HFFc6 (cell line): ENCODE measurements around the gene CAV3. TPM values are rescaled to one million over a fixed set of nuclear protein-coding genes. Genes with fewer than 3 reads are reported as not detected.
"Not testable (repeated sequence)": the region's sequence is repeated elsewhere in the genome, so short reads cannot be mapped to it uniquely, and the experiment has no call there.

Experiments
- DNase-seq: peaks from one replicate; pipeline ENCODE4 v3.0.0-alpha.2; 2018
- H3K27ac Mint-ChIP-seq: 2 replicates; pipeline ENCODE4 v1.8.0; 2020; ENCODE audit warnings: mild to moderate bottlenecking, mixed read lengths
- H3K27me3 Mint-ChIP-seq: 2 replicates; pipeline ENCODE4 v1.8.0; 2021; ENCODE audit warnings: mild to moderate bottlenecking, moderate library complexity, mixed read lengths; ENCODE audit not compliant: insufficient read depth
- H3K36me3 Mint-ChIP-seq: 2 replicates; pipeline ENCODE4 v1.8.0; 2021; ENCODE audit warnings: low read depth, mixed read lengths
- H3K4me1 Mint-ChIP-seq: 2 replicates; pipeline ENCODE4 v1.8.0; 2020; ENCODE audit warnings: low read depth, mixed read lengths
- H3K4me3 Mint-ChIP-seq: 2 replicates; pipeline ENCODE4 v1.8.0; 2020; ENCODE audit warnings: mild to moderate bottlenecking, moderate library complexity, mixed read lengths
- H3K9me3 Mint-ChIP-seq: 2 replicates; pipeline ENCODE4 v1.8.0; 2020; ENCODE audit warnings: mild to moderate bottlenecking, mixed read lengths
- total RNA-seq, 6 experiments: library from RNA; stranded (reverse); fragmentation: NEBNext Ultra II Directional; extraction: Animal tissue kit (Norgen Biotek cat#: 25700); gene quantifications; 2 replicates in 1 of 6; 3 replicates in 5 of 6; pipeline ENCODE4 v1.2.3, GENCODE V29; 2021
- TF ChIP-seq, protein P1 (sequence below): fragments of 200-600 bp; sonication (generic); IDR thresholded peaks from 2 replicates; pipeline ENCODE4 v1.5.0; 2021; ENCODE audit warnings: antibody characterized with exemption, mild to moderate bottlenecking

Gene CAV3
- total RNA-seq, 6 experiments from 2014 or later: 0.25 TPM; not detected in 5

DNA sequence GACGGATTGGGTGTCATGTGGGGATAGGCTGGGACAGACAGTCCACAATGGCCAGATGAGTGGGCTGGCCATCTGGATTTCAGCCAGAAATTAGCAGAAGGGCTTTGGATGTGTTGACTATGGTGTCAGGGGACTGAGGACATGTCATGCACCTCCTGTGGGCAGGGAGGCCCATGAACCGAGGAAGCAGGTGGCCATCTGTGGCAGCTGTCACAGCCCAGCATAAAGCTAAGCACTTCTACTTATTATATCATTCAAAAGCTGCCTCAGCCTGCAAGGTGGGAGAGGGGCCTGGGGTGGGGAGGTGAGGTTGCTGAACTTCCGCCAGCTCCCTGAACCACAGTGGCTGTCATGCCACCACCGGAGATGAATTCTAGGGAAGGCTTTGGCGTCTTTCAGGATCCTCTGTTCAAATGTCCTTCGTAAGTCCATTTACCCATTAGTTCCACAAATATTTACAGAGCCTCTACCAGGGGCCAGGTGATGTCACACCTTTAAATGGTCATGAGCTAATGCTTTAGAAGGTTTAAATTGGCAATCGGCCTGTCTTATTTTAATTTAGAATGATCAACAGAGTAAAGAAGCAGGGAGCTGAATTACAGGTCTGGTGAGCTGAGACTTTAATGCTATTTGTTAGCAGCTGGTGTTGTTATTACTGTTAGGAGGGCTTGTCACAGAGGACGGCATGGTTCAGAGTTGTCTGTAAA is 23.6 kb upstream of the CAV3 start:
- no peak for DNase-seq
- Mint-ChIP-seq H3K9me3 (peaks cover 24% of the 10 kb centered on the region), H3K27me3 (peaks cover 5% of the 10 kb centered on the region), H3K36me3 (peaks cover 9% of the 10 kb centered on the region), H3K4me1 (peaks cover 14% of the 10 kb centered on the region), H3K4me3 (no peak overlapping the region), H3K27ac (no peak overlapping the region)
- TF ChIP-seq, protein P1, sequence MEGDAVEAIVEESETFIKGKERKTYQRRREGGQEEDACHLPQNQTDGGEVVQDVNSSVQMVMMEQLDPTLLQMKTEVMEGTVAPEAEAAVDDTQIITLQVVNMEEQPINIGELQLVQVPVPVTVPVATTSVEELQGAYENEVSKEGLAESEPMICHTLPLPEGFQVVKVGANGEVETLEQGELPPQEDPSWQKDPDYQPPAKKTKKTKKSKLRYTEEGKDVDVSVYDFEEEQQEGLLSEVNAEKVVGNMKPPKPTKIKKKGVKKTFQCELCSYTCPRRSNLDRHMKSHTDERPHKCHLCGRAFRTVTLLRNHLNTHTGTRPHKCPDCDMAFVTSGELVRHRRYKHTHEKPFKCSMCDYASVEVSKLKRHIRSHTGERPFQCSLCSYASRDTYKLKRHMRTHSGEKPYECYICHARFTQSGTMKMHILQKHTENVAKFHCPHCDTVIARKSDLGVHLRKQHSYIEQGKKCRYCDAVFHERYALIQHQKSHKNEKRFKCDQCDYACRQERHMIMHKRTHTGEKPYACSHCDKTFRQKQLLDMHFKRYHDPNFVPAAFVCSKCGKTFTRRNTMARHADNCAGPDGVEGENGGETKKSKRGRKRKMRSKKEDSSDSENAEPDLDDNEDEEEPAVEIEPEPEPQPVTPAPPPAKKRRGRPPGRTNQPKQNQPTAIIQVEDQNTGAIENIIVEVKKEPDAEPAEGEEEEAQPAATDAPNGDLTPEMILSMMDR: no peak

DNA sequence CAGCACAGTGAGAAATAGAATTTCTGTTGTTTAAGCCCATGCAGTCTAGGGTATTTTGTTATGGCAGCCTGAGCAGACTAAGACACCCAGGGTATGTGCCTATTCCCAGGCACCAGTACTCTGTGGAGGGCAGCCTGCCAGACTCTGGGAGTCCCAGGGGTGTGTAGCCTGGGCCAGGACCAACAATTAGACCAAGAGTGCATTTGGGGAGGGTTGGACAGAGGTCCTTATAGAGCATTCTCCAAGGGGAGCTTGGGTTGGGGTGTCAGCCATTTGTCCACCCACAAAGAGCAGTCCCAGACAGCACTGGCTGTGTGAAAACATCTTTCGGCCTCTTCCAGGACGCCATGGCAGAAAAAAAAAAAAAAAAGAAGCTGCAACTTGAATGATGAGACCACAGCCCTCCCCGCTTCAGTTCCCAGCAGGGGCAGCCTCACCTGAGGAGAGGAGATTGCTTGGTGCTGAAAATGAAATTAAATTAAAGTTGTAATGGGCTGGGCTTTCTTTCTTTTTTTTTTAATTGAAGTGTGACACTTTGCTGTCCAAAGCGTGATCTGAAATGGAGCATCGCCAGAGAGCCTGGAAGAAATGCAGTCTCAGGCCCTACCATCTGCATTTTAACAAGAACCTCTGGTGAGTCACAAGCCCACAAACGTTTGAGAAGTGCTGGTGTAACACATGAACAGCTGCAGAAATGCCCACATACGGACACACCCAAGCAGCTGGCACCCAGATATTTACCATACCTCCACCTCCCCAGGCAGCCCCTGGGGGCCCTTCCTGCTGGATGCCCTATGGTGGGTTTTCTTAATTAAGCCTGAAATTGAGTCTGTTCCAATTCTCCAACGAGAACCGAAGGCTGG is 21.3 kb upstream of the CAV3 start:
- no peak overlapping the region for H3K27ac Mint-ChIP-seq
- H3K27me3 Mint-ChIP-seq: peaks cover 5% of the 10 kb centered on the region
- DNase-seq: no peak
- no peak overlapping the region for H3K4me3 Mint-ChIP-seq
- TF ChIP-seq, protein P1: no peak
- peaks cover under 1% of the 10 kb centered on the region; the same call in 1 of the 2 replicates for H3K9me3 Mint-ChIP-seq
- no peaks in the 10 kb centered on the region for H3K36me3 Mint-ChIP-seq
- H3K4me1 Mint-ChIP-seq: peaks cover 14% of the 10 kb centered on the region

DNA sequence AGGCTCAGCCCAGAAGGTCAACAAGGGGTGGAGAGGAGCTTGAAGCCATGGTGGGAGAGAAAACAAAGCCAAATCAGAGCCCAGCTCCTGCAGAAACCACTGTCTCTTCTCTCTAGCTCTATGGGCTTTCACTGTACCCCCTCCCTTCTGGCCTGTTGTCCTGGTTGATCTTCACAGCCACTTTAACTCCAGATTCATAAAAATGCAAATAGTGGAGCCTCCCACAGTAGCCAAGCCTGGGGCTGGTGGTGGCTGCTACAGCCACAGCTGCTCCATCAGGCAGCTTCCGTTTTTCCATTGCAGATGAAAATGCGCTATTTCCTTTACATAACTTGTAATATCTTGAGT is 20.7 kb upstream of the CAV3 start:
- Mint-ChIP-seq H3K36me3 (no peaks in the 10 kb centered on the region), H3K27ac (no peak overlapping the region), H3K4me3 (no peak overlapping the region), H3K4me1 (peaks cover 14% of the 10 kb centered on the region), H3K27me3 (peaks cover 5% of the 10 kb centered on the region), H3K9me3 (no peaks in the 10 kb centered on the region)
- TF ChIP-seq, protein P1: no peak
- no peak for DNase-seq

DNA sequence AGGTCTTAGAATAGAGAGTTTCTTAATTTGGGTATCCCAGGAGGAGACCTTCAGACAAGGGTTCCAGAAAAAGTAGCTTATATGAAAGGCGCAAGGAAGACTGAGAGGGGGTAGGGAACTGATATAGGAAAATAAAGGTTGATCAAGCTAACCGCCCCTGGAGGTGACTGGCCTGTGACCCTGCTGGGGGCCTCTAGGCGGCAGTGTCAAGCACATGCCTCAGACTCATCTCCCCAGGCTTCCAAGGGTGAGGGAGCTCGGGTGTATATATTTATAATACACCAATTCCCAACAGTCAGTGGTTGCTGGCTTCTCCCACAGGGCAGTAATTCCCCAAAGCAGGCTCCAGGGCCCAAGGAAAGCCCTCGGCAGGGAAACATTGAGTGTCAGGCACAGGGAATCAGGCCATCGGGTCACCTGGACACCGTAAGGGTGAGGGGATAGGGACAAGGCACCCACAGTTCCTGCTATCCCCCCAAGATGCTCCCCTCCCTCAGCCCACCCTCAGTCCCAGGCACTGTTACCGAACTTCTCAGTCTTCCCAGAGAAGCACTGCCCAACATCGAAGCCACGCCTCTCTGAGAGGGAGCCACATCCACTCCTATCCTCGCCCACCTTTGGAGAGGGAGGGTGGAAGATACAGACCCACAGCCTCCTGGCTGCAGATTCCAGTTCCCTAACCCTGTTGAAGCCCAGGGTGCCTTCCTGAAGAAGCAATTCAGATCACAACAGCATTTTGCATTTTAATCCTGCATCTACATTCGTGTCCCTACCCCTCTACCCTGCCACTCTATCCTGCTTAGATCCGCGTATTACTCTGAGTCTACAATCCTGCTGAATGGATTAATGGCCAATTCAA is 19.5 kb upstream of the CAV3 start:
- H3K36me3 Mint-ChIP-seq: no peaks in the 10 kb centered on the region
- H3K27ac Mint-ChIP-seq: no peak overlapping the region
- no peak overlapping the region for H3K4me3 Mint-ChIP-seq
- peaks cover 14% of the 10 kb centered on the region for H3K4me1 Mint-ChIP-seq
- DNase-seq: no peak
- TF ChIP-seq, protein P1: peak; percentile 69
- H3K9me3 Mint-ChIP-seq: no peaks in the 10 kb centered on the region
- peaks cover 5% of the 10 kb centered on the region for H3K27me3 Mint-ChIP-seq

DNA sequence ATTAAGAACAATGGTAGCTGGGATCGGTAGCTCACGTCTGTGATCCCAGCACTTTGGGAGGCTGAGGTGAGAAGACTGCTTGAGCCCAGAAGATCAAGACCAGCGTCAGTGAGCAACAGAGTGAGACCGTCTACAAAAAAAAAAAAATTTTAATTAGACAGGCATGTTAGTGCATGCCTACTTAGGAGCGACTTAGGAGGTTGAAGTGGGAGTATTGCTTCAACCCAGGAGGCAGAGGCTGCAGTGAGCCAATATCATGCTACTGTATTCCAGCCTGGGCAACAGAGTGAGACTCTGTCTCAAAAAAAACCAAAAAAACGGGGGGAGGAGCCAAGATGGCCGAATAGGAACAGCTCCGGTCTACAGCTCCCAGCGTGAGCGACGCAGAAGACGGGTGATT is 17.8 kb upstream of the CAV3 start:
- H3K36me3 Mint-ChIP-seq, H3K27ac Mint-ChIP-seq, DNase-seq, H3K4me3 Mint-ChIP-seq, H3K27me3 Mint-ChIP-seq, H3K9me3 Mint-ChIP-seq: not testable (repeated sequence)
- H3K4me1 Mint-ChIP-seq: peaks cover 14% of the 10 kb centered on the region
